Measurements from ENCODE around the gene ROBO1.
"Not testable (repeated sequence)": the region's sequence is repeated elsewhere in the genome, so short reads cannot be mapped to it uniquely, and the experiment has no call there.

Gene ROBO1

DNA sequence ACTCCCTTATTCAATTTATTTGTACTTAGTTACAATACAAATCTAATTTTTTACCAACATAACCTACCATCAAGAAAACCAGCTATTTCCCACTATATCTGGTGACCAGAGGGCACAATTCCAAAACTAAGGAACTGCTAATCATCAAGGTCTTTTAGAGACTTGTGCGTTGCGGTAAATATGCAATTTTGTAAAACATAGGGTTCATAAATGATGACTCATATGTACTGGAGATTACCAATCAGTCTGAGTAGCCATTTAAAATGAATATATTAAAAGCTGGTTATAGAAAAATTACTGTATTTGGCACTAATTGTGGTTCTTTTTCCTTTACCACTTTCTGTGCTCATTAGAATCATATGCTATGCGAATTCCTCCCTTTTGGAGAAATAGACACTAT is 859.6 kb downstream of the ROBO1 start:
- DNase-seq (ENCODE audit: low spot score): no peak

DNA sequence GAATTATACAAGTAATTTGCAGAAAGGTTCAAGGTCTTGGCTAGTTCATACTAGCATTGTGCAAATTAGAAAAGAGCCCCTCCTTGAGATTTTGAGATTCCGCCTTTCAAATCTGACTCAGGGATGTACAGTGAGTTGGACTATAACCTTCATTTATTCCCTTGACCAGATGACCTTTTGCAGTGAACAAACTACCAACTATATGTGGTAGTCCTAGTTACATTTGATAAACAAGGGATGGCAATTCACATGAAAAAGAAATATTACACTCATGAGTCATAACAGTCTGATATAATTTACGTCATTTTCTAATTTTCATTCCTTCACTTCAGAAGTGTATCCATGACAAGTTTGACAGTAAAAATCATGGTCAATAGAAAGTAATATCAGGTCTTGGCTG is 860.4 kb downstream of the ROBO1 start:
- DNase-seq (ENCODE audit: low spot score): no peak

DNA sequence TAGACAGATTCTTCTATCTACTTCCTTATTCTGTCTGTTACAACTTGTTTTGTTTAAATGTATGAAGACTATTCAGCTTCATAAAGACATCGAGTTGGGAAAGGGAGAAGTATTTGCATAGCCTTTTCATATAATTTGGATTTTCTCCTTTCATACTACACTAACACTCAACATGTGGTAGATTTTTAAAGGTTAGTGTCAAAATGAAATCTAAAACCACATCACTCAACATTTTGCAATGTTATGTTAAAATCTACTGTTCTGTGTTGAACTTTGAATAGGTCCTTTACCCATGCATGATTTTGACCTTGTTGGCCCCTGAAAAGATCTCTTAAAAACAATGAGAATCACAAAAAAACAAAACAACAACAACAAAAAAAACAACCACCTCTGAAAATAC is 860.9 kb downstream of the ROBO1 start:
- no peak for DNase-seq (ENCODE audit: low spot score)

DNA sequence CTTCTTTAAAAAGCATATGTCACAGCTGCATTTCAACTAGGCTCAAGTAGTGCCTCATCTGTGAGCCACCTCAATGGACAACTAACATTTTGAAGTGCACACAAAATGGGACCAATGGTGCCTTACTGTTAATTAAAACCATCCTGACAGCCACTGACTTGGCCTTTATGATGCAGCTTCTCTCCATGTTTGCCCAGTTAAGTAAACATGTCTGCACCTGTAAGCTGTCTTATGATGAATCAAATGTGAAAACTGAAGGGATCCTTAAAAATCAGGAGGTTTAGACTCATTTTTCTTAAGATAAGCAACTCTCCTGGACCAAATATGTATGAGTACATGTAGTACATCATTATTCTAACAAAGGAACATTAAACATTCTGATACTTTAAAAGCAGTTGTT is 861.6 kb downstream of the ROBO1 start:
- no peak for DNase-seq (ENCODE audit: low spot score)

DNA sequence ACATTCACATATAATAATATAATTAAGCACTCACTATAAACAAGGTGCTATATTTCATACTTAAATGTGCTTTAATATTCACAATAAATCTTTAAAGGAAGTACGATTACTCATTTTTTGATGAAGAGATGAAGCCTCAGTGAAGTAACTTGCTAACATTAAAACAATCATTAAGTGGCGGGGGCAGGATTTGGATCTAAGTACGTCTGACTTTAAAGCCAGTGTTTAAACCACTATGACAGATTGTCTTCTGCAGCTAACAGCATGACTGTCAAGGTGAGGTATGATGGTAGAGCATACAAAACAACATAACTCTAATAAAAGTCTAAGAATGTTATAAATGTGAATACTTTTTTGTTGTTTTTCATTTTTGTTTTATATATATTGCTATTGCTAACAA is 862.1 kb downstream of the ROBO1 start:
- DNase-seq (ENCODE audit: low spot score): no peak

DNA sequence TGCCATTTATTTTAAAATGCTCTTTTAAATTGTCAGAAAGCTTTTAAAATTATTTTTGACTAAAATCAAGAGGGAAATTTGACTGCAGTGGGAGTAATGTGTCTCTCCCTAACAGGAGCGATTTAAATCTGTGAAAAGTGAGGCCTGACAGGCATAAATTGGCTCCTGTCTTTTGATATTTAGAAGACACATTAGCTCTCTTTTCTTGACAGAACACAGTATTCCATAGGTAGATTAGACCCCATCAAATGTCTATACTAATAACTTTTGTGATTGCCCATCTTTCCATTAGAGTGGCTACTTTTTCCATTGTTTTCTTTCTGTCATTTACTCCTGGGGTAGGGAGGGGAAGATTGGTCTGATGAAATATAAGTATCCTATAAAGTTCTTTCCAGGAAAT is 866.3 kb downstream of the ROBO1 start:
- DNase-seq (ENCODE audit: low spot score): no peak

DNA sequence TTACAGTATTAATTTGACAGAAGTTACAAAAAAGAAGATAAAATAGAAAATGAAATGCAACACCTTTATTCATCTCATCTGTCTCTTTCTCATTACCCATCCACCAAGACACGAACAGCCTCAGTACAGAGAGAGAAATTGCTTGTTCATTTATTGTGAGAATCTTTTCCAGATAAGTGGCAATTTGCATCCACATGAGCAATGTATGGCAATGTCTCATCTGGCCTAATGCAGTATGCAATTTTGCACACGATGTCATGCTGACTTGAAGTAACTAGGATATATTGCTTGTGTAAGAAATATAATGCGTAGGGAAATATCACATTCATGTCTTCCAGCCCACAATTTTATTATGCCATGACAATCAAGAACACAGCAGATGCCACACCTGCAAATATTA is 866.9 kb downstream of the ROBO1 start:
- no peak for DNase-seq (ENCODE audit: low spot score)

DNA sequence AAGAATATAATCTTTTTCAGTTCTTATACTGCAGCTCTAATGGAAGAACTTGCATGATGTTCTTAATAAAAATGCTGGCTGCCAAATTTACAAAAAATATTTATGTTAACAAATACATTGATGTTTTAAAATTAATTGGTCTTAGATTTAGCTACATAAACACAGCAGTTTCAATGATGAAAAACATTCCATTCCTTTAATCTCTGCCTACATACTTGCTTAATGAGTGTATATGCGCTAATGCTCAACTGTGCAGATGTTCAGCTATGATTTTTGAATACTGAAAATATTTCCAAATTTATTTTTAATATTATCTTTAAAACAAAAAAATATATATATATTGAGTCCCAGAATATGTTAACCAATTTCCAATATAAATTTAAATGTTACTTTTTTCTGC is 867.4 kb downstream of the ROBO1 start:
- DNase-seq (ENCODE audit: low spot score): no peak

DNA sequence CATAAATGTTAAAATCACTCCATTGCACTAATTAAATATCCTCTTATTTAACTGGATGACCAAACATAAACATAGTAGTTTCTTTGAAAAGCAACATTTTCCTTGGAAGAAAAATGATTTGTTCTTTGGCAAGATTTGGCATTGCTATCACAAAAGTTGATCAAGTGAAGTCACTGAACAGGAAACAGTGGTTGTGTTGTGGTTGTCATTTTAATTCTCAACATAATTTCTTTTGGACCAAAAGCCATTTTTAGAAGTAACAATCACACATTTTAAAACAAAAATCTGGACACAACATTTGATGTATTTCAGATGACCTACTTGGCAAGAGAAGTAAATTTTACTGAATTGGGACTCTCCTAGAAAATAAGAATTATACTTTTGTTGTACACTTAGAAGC is 872.3 kb downstream of the ROBO1 start:
- no peak for DNase-seq (ENCODE audit: low spot score)

DNA sequence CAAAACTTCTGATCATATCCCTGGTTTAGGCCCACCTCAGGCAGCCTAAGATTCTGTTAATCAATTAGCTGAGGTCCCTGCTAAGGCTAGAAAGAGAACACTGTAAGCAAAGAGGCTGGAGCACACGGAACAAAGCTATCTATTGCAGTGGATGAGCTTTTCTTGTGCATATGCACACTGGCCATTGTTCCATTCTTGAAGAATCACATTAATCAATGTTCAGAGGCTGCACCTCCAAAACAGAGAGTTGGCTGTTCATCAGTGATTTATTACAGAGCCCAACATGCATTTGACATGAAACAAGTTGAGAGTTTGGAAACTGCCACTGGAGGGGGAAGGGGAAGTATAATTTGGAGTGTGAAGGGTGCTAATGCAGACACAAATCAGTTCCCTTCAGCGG is 873.0 kb downstream of the ROBO1 start:
- no peak for DNase-seq (ENCODE audit: low spot score)

DNA sequence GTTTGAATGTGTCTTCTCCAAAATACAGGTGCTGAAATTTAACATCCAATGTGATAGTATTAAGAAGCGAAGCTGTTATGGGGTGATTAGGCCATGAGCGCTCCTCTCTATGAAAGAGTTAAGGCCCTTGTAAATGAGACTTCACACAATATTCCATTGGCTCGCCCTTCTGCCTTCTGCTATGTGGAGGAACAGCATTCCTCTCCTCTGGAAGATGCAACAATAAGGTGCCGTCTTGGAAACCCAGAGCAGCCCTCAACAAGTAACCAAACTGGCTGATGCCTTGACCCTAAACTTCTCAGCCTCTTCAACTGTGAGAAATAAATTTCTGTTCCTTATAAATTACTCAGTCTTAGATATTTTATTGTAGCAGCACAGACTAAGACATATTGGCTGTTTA is 874.6 kb downstream of the ROBO1 start:
- DNase-seq (ENCODE audit: low spot score): no peak

DNA sequence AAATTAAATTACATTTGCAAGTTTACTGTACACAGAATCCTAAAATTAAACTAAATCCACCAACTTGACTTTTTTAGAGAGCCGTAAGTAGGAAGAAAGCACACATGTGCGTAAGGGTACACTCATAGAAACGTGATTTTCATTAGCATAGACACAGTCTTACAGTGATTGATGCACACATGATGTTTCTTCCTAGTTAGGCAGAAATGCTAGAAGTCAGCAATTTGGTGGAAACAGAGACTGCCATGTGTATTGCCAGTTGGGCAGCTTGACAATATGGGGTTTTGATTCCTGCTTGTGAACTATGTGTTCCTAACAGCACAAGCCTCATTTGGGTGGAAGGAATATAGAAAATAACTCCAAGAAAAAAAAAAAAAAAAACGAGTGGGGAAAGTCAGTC is 878.5 kb downstream of the ROBO1 start:
- no peak for DNase-seq (ENCODE audit: low spot score)

DNA sequence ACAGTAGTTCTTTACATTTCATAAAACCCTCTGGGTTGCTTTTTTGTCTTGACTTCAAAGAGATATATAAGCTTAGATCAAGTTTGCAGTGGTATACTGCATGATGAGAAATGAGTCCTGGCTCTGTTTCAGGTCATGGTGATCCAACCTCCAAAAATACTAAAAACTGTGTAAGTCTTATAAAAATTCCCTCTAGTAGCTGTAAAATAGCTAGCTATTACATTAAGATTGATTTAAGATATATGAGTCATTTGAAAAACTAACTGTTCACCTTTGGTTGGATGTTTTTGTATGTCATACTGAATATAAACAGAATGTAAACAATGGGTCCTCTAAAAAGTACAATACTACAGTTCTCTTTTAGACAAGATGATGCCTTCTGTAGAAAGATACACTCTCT is 879.2 kb downstream of the ROBO1 start:
- DNase-seq (ENCODE audit: low spot score): no peak

DNA sequence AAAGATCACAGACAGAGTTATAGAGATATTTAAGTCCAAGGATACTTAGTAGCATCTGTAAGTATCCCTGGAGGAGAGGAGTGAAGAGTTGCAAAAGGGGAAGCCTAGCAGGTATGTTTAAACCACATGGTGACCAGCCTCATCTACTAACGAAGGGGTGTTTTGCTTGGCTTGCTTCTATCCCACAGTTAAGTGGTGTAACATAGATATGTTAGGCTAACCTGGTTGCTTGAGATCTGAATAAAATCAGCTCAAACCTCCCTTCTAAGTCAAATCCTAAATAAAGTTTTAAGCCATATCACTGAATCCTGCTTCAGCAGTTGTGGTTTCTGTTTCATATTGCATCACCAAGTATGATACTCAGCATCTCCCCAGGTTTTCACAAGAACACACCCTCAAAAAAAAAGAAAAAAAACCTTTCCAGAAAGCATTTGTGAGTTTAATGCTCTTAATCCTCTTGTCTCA is 880.2 kb downstream of the ROBO1 start:
- no peak for DNase-seq (ENCODE audit: low spot score)

DNA sequence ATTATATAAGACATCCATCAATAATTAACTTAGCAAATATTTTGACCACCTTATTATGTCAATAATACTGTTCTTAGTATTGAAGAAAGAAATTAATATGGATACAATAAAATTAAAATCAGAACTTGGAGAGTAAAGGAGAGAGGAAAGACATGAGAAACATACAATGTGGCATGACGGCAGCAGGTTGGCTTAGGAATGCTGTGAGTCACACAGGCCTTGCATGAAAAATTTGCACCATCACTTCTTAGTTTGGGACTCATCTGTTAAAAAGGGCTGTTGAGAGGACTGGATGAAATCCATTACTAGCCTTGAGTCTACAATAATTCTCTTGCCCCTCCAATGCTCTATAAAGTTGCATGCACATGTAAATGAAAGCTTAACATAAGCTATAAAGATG is 880.8 kb downstream of the ROBO1 start:
- DNase-seq (ENCODE audit: low spot score): no peak

DNA sequence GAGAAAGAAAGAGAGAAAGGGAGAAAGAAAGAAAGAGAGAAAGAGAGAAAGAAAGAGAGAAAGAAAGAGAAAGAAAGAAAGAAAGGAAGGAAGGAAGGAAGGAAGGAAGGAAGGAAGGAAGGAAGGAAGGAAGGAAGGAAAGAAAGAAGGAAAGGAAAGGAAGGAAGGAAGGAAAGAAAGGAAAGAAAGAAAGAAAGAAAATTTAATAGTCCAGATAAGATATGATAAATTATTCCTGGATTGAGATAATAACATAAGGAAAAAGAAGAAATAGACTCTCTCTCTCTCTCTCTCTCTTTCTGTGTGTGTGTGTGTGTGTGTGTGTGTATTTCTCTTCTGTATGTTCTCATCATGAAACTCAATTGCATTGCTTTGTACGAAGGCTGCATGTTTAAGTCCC is 883.2 kb downstream of the ROBO1 start:
- DNase-seq (ENCODE audit: low spot score): not testable (repeated sequence)

DNA sequence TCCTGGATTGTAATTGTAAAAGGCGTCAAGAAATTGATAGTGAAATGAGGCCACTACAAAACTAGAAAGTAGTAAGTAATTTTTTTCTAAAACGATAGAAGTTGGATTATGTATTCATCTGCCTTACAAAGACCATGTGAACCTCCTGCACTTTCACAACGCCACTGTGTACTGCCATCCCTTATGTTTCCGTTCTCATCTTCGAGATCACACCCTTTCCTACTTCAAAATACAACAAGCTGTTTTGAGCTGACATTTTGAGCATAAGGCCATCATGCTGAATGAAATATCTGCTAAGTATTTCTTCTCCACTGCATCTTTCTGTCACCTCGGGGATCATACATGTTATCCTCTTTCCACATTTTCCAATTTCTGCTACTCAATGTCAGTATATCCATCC is 885.5 kb downstream of the ROBO1 start:
- DNase-seq (ENCODE audit: low spot score): no peak

DNA sequence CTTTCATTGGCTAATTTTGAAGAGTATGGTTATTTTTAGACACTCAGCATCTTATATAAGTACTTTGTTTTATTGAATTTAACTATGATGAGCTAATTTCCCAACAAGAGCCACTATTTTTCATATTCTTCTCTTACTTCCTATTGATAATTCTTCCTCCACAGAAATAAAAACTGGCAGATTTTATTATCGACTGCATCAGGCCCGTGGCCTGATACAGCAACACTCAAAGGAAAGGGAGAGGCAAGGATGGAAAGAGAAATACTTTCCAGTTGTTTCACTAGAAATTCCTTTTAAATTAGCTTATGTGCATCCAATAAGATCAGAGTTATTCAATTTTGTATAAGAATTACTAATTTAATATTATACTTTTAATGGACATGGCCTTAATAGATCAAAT is 886.3 kb downstream of the ROBO1 start:
- DNase-seq (ENCODE audit: low spot score): no peak

DNA sequence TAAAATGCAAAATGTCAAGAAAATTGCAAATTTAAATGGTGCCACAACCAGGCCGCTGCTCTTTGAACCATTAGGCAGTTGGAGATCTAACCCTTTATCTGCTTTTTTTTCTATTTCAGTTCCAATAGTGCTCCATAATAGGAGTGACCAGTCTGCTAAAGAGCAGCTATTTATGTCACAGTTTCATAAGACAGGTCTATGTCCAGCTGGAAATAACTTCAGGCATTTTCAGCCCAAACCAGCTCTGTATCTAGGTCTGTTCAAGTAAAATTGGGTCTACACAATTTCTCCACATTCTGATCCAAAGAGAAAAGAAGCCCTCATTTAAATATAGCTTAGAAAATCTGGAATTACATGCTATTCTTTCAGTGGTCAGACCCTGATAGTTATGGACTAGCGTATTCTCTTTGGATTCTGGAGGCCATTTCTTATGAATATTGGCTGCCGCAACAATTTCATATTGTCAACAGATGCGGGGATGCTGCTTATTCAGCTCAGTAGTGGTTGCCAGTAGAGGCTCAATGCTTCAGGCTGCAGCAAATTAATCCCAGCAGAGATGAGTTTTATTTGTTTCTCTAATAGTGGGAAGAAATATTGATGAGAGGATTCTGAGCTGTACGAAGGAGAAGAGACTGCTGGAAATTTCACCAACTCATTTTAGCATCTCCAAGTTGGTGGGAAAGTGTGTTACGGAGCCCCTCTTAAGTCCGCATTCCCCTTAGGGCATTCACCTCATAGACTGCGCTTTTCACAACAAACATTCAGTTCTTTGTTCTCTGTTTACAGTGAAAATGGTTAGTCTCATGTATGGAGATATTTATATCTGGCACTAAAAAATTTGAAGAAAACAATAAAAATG is 887.0 kb downstream of the ROBO1 start:
- no peak for DNase-seq (ENCODE audit: low spot score)

DNA sequence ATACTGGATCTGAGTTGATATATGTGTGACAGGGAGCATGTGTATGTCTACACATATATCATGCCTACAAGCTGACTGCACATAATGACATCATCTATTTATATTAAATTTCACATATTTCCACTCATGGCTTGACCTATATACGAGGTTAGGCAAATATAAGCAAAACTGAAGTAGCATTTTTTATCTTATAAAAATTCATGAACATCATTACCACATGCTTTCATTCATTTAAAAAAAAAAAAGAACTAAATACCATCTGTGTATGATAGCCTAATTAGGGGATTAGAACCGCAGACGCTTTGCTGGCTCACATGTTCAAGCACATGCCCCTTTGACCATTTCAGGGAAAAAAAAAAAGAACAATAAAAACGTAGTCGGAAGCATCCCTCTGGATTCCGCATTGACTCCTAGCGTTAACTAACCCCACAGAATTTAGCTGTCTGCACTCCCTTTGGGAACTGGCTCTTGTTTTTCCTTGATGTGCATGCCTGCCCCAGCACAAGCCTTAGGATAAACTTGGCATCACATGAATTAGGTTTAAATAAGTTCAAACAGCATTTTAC is 888.4 kb downstream of the ROBO1 start:
- no peak for DNase-seq (ENCODE audit: low spot score)

DNA sequence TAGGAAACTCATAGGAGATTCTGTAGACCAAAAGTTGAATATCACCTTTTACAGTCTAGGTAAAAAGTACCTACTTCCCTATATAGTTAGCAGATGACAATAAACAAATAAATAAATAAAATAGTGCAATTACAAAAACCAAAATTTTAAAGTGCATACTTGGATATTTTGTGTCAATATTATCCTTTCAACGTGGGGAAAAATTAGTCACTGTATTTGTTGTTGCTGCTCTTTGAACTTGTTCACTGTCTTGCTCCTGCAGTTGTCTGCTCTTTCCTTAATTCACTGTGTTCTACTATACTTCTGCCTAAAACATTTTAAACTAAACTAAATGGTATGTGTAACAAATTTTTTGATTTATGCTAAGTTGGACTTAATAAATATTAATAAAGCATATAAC is 889.0 kb downstream of the ROBO1 start:
- no peak for DNase-seq (ENCODE audit: low spot score)

DNA sequence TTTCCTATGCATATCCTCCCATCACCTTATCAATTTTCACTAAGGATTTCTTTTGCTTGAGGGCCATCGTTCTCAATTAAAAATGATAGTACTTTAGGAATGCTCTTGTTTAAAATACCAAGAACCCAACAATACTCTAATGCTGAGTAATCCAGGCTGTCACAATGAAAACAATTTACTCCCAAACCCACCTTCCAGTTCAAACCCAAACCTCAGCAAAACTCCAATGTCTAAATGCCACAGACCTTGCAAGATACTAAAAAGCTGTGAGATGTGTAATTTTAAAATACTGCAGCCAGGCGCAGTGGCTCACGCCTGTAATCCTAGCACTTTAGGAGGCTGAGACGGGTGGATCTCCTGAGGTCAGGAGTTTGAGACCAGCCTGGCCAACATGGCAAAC is 889.8 kb downstream of the ROBO1 start:
- no peak for DNase-seq (ENCODE audit: low spot score)

DNA sequence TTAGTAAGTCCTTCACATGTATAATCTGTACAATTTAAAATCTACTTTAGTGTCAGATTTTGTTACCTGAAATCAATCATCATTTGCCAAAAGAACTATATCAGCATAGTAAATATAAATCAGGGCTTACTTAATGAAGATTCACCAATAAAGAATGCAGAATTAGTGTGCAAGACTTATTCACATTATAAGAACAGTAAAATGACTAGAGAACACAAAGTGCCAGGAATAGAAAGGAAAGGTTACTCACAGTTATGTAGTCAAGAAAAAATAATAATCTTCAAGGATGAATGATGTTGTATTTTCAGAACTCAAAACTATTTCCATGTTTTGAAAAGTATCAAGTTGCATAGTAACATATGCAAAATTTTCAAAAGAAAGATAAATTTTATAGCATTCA is 891.9 kb downstream of the ROBO1 start:
- no peak for DNase-seq (ENCODE audit: low spot score)

DNA sequence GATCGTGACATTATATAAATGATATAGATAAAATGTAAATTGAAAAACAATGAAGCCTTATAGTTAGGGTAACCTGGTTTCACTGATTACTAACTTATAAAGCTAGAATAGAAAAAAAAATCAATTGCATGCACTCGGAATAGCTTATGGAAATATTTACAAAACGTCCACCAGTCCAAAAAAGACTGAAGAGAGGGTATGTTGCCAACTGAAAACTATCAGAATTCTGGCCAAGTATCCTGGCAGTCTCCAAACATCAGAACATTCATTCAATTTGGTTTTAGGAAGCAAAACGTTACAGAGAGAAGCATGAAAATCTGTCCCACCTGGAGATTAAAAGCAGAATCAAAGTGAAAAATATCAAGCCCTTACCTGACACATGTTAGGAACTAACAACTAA is 892.4 kb downstream of the ROBO1 start:
- DNase-seq (ENCODE audit: low spot score): no peak

Data from RKO (cell line).